CD1c-positive myeloid dendritic cell (primary cell): Measurements from ENCODE around the gene TMEM131L.
"Not testable (repeated sequence)": the region's sequence is repeated elsewhere in the genome, so short reads cannot be mapped to it uniquely, and the experiment has no call there.

Experiments
- DNase-seq: peaks from one replicate; pipeline ENCODE4 v3.0.0-alpha.2; 2016; ENCODE audit errors: extremely low spot score

The TMEM131L gene

DNA sequence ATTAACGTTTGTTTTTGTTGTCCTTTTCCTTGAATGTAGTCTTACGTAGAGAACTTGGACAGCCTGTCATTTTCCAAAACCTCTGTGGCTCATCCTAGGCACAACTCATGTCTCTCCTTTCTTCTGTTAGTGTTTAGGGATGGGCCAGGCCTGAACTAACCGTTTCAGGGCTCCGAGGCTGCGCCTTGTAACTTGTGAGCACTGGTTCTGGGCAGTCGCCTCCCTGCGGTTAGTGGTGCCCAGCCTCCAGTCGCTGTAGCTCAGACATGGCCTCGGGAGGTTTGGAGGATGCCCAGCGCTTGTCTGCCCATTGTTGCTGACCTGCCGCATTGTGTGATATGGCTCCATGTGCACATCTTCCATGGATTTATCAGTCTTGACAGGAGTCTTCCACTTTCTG lies 32.8 kb downstream of the TMEM131L start:
- no peak for DNase-seq

DNA sequence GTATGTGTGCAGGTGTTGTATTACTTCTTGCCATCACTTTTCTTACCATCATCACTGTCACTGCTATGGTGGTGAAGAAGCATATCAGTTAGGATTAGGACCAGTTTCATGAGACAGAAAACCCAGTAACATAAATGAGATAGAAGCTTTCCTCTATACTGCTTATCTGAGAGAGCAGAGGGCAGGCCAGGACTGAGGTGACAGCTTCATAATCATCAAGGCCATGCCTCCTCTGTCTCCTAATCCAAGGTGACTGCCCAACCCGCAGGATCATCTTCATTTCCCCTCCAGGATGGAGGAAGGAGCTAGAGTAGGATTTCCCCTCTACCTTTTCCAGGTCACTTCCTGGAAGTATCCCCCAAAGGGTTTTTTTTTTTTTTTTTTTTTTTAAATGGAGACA lies 35.4 kb downstream of the TMEM131L start:
- no peak for DNase-seq

DNA sequence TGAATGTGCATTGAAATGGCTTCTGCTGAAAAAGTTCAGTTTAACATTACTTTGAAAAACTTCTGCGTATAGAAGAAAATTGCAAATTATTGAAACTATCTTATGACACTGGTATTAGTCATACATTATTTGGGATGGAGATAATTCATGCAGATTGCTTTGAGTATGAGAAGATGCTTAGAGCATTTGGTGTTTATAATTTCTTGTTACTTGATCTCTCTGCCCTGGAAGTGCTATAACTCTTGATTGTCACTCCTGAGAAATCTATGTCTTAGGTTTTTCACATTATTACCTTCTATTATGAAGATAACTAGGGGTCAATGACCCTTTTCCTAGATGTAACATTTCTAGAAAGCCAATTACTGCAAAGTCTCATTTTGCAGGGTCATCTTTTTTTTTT lies 36.4 kb downstream of the TMEM131L start:
- no peak for DNase-seq

DNA sequence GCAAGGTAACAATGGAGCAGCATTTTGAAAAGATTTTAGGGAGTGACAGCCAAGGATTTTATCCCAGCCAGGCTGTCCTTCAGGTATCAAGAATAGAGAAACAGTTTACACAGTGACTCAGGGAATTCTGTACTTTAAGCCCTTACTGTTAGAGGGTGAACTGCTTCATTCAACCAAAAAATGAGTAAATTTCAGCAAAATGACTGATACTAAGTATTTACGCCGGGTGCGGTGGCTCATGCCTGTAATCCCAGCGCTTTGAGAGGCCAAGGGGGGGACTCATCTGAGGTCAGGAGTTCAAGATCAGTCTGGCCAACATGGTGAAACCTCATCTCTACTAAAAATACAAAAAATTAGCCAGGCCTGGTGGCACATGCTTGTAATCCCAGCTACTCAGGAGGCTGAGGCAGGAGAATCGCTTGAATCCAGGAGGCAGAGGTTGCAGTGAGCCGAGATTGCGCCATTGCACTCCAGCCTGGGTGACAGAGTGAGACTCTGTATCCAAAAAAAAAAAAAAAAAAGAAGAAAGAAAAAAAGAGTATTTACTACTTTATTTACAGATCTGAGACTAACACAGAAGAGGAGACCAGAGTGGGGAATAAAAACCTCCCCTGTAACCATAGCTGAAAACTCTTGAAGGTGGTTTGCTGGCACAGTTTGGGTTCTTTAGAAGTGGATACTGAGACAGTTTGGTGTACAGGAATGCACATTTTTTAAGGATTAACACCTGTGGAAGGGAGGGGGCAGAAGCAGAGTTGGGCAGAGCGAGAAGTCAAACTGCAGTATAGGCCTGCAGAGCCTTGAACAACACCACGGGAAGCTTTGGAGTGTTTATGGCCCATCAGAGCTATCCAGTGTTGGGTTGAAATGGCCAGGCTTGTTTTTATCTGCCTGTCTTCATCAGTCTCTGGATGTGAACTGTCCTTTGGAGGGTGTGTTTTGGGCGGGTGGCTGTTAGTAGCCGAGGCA lies 40.5 kb downstream of the TMEM131L start:
- no peak for DNase-seq

DNA sequence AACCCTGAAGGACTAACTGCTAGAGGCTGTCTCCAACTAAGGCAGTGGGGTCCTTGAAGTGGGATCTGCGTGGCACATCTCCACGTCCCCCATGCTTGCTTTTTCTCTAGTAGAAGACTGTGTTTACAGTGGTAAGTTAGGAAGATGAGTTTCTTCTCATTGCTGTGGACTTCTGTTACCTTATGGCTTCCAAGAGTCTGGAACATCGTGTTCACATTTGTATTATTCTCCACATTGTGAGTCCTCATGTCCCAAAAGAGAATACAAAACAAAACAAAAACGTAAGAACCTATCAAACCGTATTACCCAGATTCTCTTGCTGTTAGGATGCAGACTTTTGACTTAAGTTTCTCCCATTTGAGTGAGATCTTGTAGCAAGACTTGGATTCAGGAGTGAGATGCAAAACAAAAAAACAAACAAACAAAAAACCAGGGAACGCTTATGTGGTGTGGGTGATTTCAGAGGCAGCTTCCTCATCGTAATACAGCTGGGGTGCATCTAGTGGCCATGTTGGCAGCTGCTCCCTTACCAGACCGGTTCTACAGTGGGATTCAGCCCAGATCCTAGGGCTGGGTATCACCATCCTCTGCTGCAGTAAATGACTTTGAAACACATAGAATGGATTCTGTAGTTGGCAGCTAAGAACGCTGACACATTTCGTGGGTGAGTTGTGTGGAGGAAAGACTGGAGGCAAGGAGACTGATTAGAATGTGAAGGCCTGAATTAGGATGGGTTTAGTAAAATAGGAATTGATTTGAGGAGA lies 41.3 kb downstream of the TMEM131L start:
- no peak for DNase-seq

DNA sequence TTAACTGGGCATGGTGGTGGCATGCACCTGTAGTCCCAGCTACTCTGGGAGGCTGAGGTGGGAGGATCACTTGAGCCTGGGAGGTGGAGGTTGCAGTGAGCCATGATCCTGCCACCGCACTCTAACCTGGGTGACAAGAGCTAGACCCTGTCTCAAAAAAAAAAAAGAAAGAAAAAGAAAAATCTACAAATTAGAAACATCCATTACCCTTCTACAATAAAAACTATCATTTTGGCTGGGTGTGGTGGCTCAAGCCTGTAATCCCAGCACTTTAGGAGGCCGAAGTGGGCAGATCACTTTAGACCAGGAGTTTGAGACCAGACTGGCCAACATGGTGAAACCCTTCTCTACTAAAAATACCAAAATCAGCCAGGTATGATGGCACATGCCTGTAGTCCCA lies 43.1 kb downstream of the TMEM131L start:
- DNase-seq, result not testable (repeated sequence)

DNA sequence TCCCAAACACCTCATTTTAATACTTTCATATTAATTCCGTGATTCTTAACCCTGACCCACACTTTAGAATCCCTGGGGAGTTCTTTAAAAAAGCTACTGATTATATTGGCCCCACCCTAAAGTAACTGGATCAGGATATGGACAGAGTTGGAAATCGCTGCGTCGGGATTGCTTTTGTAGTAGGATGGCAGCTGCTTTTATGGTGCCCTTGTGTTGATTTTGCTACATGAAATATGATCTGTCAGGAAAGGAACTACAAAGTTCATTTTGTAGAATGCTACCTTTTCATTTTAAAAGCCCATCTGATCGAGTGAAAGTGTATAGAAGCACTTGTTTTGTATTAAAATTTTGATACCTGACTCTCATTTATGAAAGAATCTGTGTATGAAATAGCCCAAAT lies 43.6 kb downstream of the TMEM131L start:
- DNase-seq, result no peak

DNA sequence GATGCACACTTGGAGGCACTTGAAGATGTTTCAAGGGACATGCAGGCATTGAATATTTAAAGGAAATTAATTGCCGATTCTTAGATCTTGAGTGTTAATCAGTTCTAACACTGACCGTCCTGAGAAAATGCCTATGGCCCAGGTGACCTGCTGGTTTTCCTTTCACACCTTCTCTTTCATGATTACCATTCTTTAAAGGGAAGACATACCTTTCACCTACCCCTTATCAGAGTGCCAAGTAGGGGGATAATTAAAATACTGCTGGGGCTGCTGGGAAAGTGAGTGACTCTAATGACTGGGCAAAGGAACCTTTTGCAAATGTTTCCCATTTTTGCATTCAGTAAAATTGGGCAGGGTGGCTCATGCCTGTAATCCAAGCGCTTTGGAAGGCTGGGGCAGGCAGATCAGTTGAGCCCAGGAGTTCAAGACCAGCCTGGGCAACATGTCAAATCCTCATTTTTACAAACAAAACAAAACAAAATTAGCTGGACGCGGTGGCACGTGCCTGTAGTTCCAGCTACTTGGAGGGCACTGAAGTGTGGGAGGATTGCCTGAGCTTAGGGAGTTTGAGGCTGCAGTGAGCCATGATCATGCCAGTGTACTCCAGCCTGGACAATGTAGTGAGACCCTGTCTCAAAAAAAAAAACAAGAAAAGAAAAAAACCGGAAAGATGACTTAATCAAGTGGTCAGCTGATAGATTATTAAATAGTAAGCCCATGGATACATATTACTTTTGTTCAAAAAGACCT lies 44.3 kb downstream of the TMEM131L start:
- no peak for DNase-seq

DNA sequence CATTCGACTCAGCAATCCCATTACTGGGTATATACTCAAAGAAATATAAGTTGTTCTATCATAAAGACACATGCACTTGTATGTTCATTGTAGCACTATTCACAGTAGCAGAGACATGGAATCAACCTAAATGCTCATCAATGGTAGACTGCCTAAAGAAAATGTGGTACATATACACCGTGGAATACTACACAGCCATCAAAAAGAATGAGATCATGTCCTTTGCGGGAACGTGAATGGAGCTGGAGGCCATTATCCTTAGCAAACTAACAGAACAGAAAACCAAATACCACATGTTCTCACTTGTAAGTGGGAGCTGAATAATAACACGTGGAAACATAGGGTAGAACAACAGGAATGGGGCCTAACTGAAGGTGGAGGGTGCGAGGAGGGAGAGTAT lies 44.9 kb downstream of the TMEM131L start:
- no peak for DNase-seq

DNA sequence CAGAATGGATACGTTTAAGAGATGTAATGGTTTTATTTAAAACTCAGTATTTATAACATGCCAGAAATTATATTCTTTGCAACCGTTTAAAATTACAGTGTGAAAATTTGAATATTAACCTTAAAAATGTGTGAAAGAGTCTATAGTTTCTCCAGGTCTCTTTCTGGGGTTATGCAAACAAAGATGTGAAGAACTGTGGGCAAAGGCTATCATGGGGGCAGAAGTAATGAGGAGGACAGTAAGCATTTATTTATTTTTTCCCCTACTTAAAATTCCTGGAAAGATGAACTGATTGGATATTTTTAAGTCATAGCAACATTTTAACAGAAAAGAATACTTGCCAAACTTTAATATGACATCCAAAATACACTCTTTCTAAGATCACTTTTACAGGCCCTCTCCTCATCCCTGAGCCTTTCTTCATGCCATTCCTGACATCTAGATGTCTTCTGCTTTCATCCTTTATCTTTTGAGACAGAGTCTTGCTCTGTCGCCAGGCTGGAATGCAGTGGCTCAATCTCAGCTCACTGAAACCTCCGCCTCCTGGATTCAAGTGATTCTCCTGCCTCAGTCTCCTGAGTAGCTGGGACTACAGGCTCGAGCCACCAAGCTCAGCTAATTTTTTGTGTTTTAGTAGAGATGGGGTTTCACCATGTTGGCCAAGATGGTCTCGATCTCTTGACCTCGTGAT lies 46.1 kb downstream of the TMEM131L start:
- no peak for DNase-seq

DNA sequence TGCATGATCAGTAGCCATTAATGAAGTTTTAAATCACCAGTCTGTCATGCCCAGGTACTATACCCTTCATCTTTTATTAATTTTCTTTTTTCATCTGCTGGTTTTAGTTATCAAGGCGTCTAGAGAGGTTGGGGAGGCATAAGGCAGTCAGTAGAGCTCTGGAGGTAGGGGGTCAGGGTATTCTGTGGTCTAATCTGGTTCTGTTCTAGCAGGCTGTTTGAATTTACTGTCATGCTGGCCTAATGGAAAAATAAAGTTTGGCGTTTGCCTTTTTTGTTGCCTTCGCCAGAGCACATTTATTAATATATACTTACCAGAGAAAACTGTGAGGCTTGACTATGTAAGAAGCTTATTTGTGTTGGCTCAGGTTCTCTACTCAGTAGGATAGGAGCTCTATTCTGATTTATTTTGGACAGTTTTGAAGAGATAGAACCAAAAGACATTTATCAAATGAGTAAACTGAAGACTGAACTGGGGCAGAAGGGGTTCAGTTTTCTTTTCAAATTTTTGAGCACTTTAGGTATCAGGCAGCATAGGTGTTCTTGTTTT lies 46.9 kb downstream of the TMEM131L start:
- no peak for DNase-seq

DNA sequence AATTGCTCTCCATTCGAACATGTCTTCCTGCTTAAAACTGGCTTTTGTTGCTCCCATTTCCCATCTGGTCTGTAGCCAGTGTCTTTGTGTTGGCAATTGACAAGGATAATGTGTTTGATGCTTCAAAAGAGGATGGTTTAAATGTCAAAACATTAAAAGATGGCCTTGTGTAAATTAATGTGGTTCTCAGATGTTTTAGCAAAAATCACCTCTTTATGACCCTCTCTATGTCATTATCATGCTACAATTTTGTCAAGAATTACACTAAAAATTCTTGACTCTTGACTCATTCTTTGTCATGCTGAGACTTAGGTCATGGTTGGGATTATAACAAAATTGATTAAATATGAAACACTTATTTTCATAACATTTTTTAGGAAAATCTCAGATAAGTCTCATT lies 47.4 kb downstream of the TMEM131L start:
- DNase-seq, result no peak

DNA sequence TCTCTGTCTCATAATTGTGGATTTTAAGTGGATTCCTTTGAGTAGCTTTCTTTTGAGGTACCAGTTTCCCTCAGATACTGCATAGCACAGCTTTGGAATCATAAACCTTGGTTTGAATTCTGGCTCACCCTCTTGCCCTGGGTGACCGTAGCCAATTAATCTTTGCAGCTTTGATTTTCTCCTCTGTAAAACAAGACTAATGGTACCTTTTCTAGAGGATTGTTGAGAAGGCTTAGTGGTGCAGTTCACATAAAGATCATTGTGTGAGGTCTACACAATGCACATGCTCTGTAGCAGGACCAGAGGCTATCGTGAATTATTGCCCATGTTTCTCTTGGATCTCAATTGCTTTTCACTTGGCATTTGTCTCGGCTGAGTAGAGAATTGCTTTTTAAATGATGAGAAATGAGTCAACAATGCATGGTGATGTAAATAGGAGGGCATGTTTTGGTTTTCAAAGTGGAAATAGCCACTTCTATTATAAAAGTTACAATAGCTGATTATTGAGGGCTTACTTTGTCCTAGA lies 47.9 kb downstream of the TMEM131L start:
- no peak for DNase-seq

DNA sequence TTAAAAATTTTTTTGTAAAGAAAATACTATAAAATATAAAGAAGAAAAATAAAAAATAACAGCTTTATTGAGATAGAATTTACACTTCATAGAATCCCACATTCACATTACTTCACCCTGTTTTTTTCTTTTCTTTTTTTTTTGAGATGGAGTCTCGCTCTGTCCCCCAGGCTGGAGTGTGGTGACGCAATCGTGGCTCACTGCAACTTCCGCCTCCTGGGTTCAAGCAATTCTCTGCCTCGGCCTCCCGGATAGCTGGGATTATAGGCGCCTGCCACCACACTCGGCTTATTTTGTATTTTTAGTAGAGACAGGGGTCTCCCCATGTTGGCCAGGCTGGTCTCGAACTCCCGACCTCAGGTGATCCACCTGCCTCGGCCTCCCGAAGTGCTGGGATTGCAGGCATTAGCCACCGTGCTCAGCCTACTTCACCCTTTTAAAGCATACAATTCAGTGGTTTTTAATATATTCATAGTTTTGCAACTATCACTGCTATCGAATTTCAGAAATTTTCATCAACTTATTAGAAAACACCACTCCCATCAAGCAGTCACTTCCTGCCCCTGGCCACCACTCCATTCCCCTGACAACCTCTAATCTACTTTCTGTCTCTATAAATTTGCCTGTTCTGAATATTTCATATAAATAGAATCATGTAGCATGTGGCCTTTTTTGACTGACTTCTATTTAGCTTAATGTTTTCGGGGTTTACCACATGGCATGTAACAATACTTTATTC lies 48.7 kb downstream of the TMEM131L start:
- DNase-seq, result no peak

DNA sequence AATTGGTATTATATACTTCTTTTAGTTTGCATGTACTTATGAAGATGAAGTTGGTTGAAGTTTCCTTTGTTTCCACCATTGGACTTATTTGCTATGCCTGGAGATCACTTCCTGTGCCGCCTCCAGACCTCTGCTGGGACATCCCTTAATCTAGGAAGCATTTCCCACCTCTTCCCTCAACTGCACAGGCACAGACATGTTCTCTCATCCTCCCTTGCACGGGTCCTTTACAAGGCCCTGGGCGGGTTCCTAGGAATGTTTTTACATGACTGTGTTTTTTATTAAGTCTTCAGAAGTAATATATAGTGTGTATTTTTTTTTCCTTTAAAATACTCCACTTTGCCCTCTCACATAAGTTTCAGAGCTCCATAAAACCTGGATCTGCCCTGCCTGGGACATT lies 51.0 kb downstream of the TMEM131L start:
- no peak for DNase-seq

DNA sequence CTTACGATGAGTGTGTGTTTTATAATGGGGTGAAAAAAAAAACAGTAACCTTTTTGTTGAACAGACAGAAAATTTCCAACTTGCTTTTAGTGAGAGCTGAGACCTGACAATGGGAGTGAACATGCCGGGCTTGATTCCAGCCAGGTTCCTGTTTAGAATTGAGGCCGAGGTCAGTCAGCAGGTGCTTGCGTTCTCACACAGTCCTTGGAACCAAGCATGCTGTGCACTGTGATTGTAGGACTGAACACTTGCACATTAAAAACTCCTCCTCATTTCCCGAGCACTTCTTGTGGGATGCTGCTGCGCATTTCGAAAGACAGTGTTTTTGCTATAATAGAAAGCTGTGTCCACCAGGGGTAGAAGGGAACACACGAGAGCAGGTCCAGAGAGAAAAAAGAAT lies 51.8 kb downstream of the TMEM131L start:
- DNase-seq, result no peak

DNA sequence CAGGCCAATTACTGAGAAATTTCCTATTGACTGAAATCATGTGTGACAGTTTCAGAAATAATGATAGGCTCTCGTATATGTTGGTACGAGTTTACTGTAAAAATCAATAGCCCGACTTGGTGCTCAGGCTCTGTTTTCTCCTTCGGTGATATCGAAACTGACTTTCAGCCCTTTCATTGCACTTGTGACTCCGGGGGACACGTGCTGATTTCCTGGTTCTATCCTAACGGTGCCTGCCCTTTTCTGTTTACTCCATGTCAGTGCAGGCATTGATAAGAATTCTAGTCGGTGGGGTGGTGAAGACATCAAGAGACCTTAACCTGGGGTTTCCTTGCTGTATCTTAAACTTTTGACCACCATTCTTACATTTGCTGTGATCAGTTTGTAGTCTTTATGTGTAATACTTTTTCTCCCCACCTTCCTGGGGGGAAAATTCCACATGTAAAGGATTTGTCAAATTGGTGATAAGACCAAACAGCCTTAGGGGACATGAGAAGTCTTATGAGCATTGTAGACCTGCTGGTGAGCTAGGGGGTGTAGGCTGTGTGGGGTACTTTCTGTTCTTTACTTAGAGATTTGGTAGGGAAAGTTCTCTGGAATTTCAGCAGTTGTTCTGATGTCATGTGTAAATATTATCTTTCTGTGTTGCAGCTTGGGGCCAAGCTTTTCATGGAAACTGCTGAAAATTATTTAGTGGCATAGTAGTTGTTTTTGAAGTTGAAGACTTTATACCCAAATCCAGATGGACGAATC lies 52.7 kb downstream of the TMEM131L start:
- no peak for DNase-seq

DNA sequence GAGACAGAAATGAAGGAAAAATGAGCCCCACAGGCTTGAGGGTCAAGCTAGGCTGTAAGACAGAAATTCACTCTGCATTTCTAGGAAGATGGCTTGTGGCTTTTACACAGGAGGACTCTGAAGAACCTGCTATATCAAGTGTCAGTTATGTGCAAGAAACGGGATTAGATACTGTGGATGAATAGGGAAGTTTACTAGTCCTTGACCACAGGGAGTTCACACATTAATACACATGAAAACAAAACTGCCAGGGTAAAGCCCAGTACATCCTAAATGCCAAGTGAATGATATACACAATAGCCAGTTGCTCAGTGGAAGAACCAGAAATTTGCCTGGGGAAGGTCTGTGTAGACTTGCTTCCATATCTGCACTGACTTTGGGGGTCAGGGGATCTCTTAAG lies 53.5 kb downstream of the TMEM131L start:
- peak; percentile 42 for DNase-seq

DNA sequence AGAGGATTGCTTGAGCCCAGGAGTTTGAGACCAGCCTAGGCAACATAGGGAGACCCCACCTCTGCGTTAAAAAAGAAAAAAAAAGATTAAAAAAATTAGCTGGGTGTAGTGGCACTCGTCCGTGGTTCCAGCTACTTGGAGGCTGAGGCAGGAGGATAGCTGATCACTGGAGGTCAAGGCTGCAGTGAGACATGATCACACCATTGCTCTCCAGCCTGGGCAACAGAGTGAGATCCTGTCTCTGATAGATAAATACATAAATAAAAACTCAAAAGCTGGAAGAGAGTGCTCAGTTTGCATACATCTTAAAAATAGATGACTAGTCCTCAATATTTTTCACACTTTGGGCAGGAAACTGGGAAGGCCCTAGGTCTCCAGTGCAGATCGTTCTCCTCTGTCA lies 54.1 kb downstream of the TMEM131L start:
- DNase-seq, result no peak
